HT1080 (cell line): ENCODE data around the gene ZPBP2. TPM values are rescaled to one million over a fixed set of nuclear protein-coding genes. Genes with fewer than 3 reads are reported as not detected.
"Not testable (repeated sequence)": the region's sequence is repeated elsewhere in the genome, so short reads cannot be mapped to it uniquely, and the experiment has no call there.

Source experiments
- DNase-seq: peaks from one replicate; pipeline ENCODE4 v3.0.0-alpha.2; 2015; ENCODE audit warnings: low read depth
- polyA plus RNA-seq, 2 experiments: library from polyadenylated mRNA; depleted of rRNA; stranded (reverse); fragments of >200 nt; gene quantifications; 2 replicates each; pipeline ENCODE4 v1.2.3, GENCODE V29; 2015
- total RNA-seq: library from RNA; depleted of rRNA; stranded (reverse); fragments of >200 nt; shearing (Covaris generic); gene quantifications from 2 replicates; pipeline ENCODE4 v1.2.3, GENCODE V29; 2014; rRNA removed

ZPBP2 gene
- total RNA-seq: not detected in 2 replicates
- polyA plus RNA-seq (2015; cell fraction: cytosol; rRNA removed): not detected in 2 replicates
- not detected in 2 replicates for polyA plus RNA-seq (2015; cell fraction: nucleus; rRNA removed)

- DNase-seq: no peak
Measured at GRCh38 chr17:39867880-39868553, at the start of gene ZPBP2. Gene ZPBP2 (plus strand): TSS chr17:39868202. CDS start chr17:39868355, 153 bp downstream.

- no peak for DNase-seq
Measured at GRCh38 chr17:39818358-39819000, 49.5 kb upstream of the ZPBP2 start.

GRCh38 chr17:39820541-39820940 lies 47.5 kb upstream of the ZPBP2 start:
- no peak for DNase-seq

- no peak for DNase-seq
Measured at GRCh38 chr17:39820987-39821386, 47.0 kb upstream of the ZPBP2 start.

GRCh38 chr17:39822051-39822451 lies 46.0 kb upstream of the ZPBP2 start:
- no peak for DNase-seq

GRCh38 chr17:39823407-39824054 lies 44.5 kb upstream of the ZPBP2 start:
- DNase-seq: no peak

- no peak for DNase-seq
Measured at GRCh38 chr17:39826334-39826733, 41.7 kb upstream of the ZPBP2 start.

- DNase-seq: no peak
Measured at GRCh38 chr17:39828443-39828842, 39.6 kb upstream of the ZPBP2 start.

GRCh38 chr17:39831588-39831987 lies 36.4 kb upstream of the ZPBP2 start:
- no peak for DNase-seq

GRCh38 chr17:39834017-39834416 lies 34.0 kb upstream of the ZPBP2 start:
- DNase-seq: no peak

GRCh38 chr17:39835038-39835786 lies 32.8 kb upstream of the ZPBP2 start:
- no peak for DNase-seq

GRCh38 chr17:39836117-39836516 lies 31.9 kb upstream of the ZPBP2 start:
- no peak for DNase-seq

GRCh38 chr17:39838057-39838456 lies 29.9 kb upstream of the ZPBP2 start:
- no peak for DNase-seq

GRCh38 chr17:39838784-39839183 lies 29.2 kb upstream of the ZPBP2 start:
- no peak for DNase-seq

GRCh38 chr17:39841134-39841683 lies 26.8 kb upstream of the ZPBP2 start:
- DNase-seq: no peak

GRCh38 chr17:39845052-39845846 lies 22.8 kb upstream of the ZPBP2 start:
- DNase-seq: no peak

- no peak for DNase-seq
Measured at GRCh38 chr17:39846205-39846604, 21.8 kb upstream of the ZPBP2 start.

- DNase-seq: no peak
Measured at GRCh38 chr17:39848600-39848999, 19.4 kb upstream of the ZPBP2 start.

GRCh38 chr17:39850186-39850585 lies 17.8 kb upstream of the ZPBP2 start:
- not testable (repeated sequence) for DNase-seq

GRCh38 chr17:39852239-39852638 lies 15.8 kb upstream of the ZPBP2 start:
- DNase-seq: no peak

GRCh38 chr17:39854909-39855308 lies 13.1 kb upstream of the ZPBP2 start:
- no peak for DNase-seq
